Measurements from ENCODE around the gene FCER1A.

Gene FCER1A

DNA sequence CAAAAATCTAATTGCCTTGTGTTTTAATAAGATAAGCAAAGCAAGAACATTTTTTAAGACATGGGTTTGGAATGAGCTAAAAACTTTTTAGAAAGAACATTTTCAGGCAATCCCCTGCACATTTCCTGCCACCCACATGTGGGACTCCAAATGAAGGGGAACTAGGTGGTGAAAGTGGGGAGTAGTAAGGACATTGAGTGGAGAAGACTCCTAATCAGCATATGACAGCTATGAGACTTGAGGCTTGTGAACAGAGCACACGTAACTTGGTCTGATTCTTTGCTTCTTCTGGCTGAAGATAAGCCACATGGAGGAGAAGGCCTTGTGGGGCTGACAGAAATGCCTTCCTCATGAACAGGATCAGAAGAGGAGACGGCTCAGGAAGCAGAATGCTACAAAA is 50.3 kb downstream of the FCER1A start:
- Histone ChIP-seq H3K79me2 (ENCODE audit: insufficient read depth, low read length) (no peaks in the 10 kb centered on the region), H3K9me3 (ENCODE audit: insufficient read depth, low read length) (no peaks in the 10 kb centered on the region), H3K4me2 (ENCODE audit: low read depth, low read length, poor library complexity, severe bottlenecking) (no peak overlapping the region), H3K4me3 (ENCODE audit: insufficient read depth, low read length, poor library complexity, severe bottlenecking) (no peak overlapping the region), H3K9me2 (replicated peaks; ENCODE audit: insufficient read depth, low read length) (no peaks in the 10 kb centered on the region), H4K20me1 (ENCODE audit: low read depth, low read length) (no peaks in the 10 kb centered on the region; the same call in 1 of the 2 replicates), H3K9ac (ENCODE audit: low read length) (no peak overlapping the region), H3K27me3 (ENCODE audit: low read length) (no peaks in the 10 kb centered on the region), H3F3A (ENCODE audit: insufficient read depth) (no peaks in the 10 kb centered on the region), H3K36me3 (ENCODE audit: low read length) (no peaks in the 10 kb centered on the region), H3K27ac (ENCODE audit: low read depth, low read length) (no peak overlapping the region), H2AFZ (ENCODE audit: low read depth, low read length, severe bottlenecking) (no peak overlapping the region)
- TF ChIP-seq, protein P1, sequence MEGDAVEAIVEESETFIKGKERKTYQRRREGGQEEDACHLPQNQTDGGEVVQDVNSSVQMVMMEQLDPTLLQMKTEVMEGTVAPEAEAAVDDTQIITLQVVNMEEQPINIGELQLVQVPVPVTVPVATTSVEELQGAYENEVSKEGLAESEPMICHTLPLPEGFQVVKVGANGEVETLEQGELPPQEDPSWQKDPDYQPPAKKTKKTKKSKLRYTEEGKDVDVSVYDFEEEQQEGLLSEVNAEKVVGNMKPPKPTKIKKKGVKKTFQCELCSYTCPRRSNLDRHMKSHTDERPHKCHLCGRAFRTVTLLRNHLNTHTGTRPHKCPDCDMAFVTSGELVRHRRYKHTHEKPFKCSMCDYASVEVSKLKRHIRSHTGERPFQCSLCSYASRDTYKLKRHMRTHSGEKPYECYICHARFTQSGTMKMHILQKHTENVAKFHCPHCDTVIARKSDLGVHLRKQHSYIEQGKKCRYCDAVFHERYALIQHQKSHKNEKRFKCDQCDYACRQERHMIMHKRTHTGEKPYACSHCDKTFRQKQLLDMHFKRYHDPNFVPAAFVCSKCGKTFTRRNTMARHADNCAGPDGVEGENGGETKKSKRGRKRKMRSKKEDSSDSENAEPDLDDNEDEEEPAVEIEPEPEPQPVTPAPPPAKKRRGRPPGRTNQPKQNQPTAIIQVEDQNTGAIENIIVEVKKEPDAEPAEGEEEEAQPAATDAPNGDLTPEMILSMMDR (IDR thresholded peaks at IDR 0.05; ENCODE audit: insufficient read depth, low read length, poor library complexity, severe bottlenecking), result no peak
- no peak for TF ChIP-seq EZH2phosphoT487 (conservative IDR thresholded peaks at IDR 0.05; ENCODE audit: low read length)
